Neuronal stem cell (in vitro differentiated cells): Measurements from ENCODE around the gene PCNX1.

Experiments
- DNase-seq: peaks from one replicate; pipeline ENCODE4 v3.0.0-alpha.2; 2013; ENCODE audit warnings: low spot score
- H2AFZ ChIP-seq: one replicate; pipeline ENCODE4 v1.6.1; 2013; ENCODE audit warnings: mild to moderate bottlenecking, low read length, inconsistent platforms
- H2AK5ac ChIP-seq: 2 replicates; pipeline ENCODE4 v1.6.1; 2013; ENCODE audit warnings: low read depth, mild to moderate bottlenecking, inconsistent platforms, low read length, moderate library complexity, mixed read lengths
- H2BK120ac ChIP-seq: 2 replicates; pipeline ENCODE4 v1.6.1; 2013; ENCODE audit warnings: low read depth, mild to moderate bottlenecking, inconsistent platforms, low read length, moderate library complexity, mixed read lengths
- H2BK12ac ChIP-seq: one replicate; pipeline ENCODE4 v1.6.1; 2013; ENCODE audit warnings: low read length, inconsistent platforms
- H2BK15ac ChIP-seq: 2 replicates; pipeline ENCODE4 v1.6.1; 2013; ENCODE audit warnings: mild to moderate bottlenecking, low read length, inconsistent platforms, mixed read lengths
- H2BK5ac ChIP-seq: one replicate; pipeline ENCODE4 v1.6.1; 2013; ENCODE audit warnings: inconsistent platforms, mild to moderate bottlenecking, low read length, moderate library complexity
- H3K14ac ChIP-seq: one replicate; pipeline ENCODE4 v1.6.1; 2013; ENCODE audit warnings: low read length, inconsistent platforms
- H3K18ac ChIP-seq: 2 replicates; pipeline ENCODE4 v1.6.1; 2013; ENCODE audit warnings: low read length, inconsistent platforms
- H3K23ac ChIP-seq: 2 replicates; pipeline ENCODE4 v1.6.1; 2013; ENCODE audit warnings: low read depth, mild to moderate bottlenecking, mixed read lengths, low read length, inconsistent platforms; ENCODE audit not compliant: poor library complexity
- H3K27ac ChIP-seq: replicated peaks from 3 replicates; pipeline ENCODE4 v1.5.1; 2013; ENCODE audit warnings: low read length, inconsistent platforms
- H3K27me3 ChIP-seq, 3 experiments: 2 replicates each; pipeline ENCODE4 v1.6.1; 2013; ENCODE audit warnings: low read length in 3 of 3, mild to moderate bottlenecking in 2 of 3, inconsistent platforms in 1 of 3, low read depth in 1 of 3, mixed read lengths in 1 of 3, moderate library complexity in 1 of 3; ENCODE audit not compliant: control insufficient read depth in 3 of 3, insufficient read depth in 3 of 3
- H3K36me3 ChIP-seq, 2 donors: replicated peaks in 1 of 2; 2 replicates each; pipeline ENCODE4 v1.6.1; 2013; ENCODE audit warnings: low read length in 2 of 2; ENCODE audit not compliant: control insufficient read depth in 2 of 2, insufficient read depth in 2 of 2
- H3K4ac ChIP-seq: 2 replicates; pipeline ENCODE4 v1.6.1; 2013; ENCODE audit warnings: inconsistent platforms, mild to moderate bottlenecking, low read length, moderate library complexity
- H3K4me1 ChIP-seq, 2 donors: 1 replicate in 1 of 2; 2 replicates in 1 of 2; pipeline ENCODE4 v1.6.1; 2013; ENCODE audit warnings: low read length in 2 of 2, low read depth in 1 of 2; ENCODE audit not compliant: control insufficient read depth in 2 of 2, insufficient read depth in 1 of 2
- H3K4me2 ChIP-seq: one replicate; pipeline ENCODE4 v1.6.1; 2013; ENCODE audit warnings: mild to moderate bottlenecking, low read length, inconsistent platforms; ENCODE audit not compliant: insufficient read depth, poor library complexity, severe bottlenecking
- H3K4me3 ChIP-seq, 2 donors: 2 replicates each; pipeline ENCODE4 v1.5.1; 2013; ENCODE audit warnings: low read length in 2 of 2, mild to moderate bottlenecking in 2 of 2, inconsistent platforms in 1 of 2, moderate library complexity in 1 of 2
- H3K79me1 ChIP-seq: one replicate; pipeline ENCODE4 v1.6.1; 2013; ENCODE audit warnings: low read depth, mild to moderate bottlenecking, inconsistent platforms, low read length, moderate library complexity
- H3K9ac ChIP-seq: one replicate; pipeline ENCODE4 v1.6.1; 2013; ENCODE audit warnings: mild to moderate bottlenecking, low read depth, low read length, inconsistent platforms; ENCODE audit not compliant: poor library complexity
- H3K9me3 ChIP-seq, 2 donors: replicated peaks in 1 of 2; 2 replicates each; pipeline versions ENCODE3 to v1.6.1; 2013; ENCODE audit warnings: low read length in 2 of 2, mild to moderate bottlenecking in 2 of 2, inconsistent platforms in 1 of 2, low read depth in 1 of 2, mixed read lengths in 1 of 2, moderate library complexity in 1 of 2; ENCODE audit not compliant: control insufficient read depth in 2 of 2, insufficient read depth in 1 of 2
- H4K8ac ChIP-seq: one replicate; pipeline ENCODE4 v1.6.1; 2013; ENCODE audit warnings: low read depth, mild to moderate bottlenecking, inconsistent platforms, low read length, moderate library complexity
- H4K91ac ChIP-seq: one replicate; pipeline ENCODE4 v1.6.1; 2013; ENCODE audit warnings: low read length, low read depth, mild to moderate bottlenecking, inconsistent platforms; ENCODE audit not compliant: poor library complexity
- whole genome bisulfite sequencing, 2 donors: extraction: QIAGEN DNeasy Blood & Tissue Kit; methylation state at CpG; one replicate each; pipeline ENCODE4 v1.1.7; 2013; ENCODE audit warnings: missing lambda C conversion rate in 2 of 2, mixed read lengths in 1 of 2; ENCODE audit not compliant: insufficient read length in 2 of 2, insufficient replicate concordance in 1 of 2; ENCODE audit errors: extremely low coverage in 2 of 2; 5-methylcytosine and 5-hydroxymethylcytosine counted together

PCNX1 gene

GRCh38 chr14:70897464-70897863, 9.8 kb upstream of the PCNX1 start:
- Histone ChIP-seq H3K18ac (no peak overlapping the region), H3K4ac (no peak overlapping the region), H3K36me3 (no peaks in the 10 kb centered on the region), H3K27me3 (no peaks in the 10 kb centered on the region), H4K91ac (no peak overlapping the region), H3K4me2 (no peak overlapping the region), H2BK15ac (no peak overlapping the region), H2BK12ac (no peak overlapping the region), H3K79me1 (no peaks in the 10 kb centered on the region), H3K27ac (no peak overlapping the region), H3K4me1 (peaks cover 0 to 6% of the 10 kb centered on the region in 2 donors), H2AFZ (no peak overlapping the region), H2AK5ac (no peak overlapping the region), H3K9ac (no peak overlapping the region), H2BK120ac (no peak overlapping the region), H2BK5ac (no peak overlapping the region), H3K14ac (no peak overlapping the region), H3K4me3 (no peak overlapping the region), H3K23ac (no peak overlapping the region), H4K8ac (no peak overlapping the region), H3K9me3 (no peaks in the 10 kb centered on the region)
- DNase-seq, result no peak
- WGBS, 2 donors, result no CpG with 5 or more reads among the region's 2 CpGs

- Histone ChIP-seq H2AFZ (no peak overlapping the region), H3K4me1 (peaks cover 0 to 6% of the 10 kb centered on the region in 2 donors), H3K9me3 (no peaks in the 10 kb centered on the region), H2BK120ac (no peak overlapping the region), H3K27me3 (no peaks in the 10 kb centered on the region), H3K79me1 (no peaks in the 10 kb centered on the region), H3K4me3 (no peak overlapping the region), H2BK12ac (no peak overlapping the region), H2BK15ac (no peak overlapping the region), H3K23ac (no peak overlapping the region), H3K36me3 (no peaks in the 10 kb centered on the region), H2BK5ac (no peak overlapping the region), H3K9ac (no peak overlapping the region), H3K4ac (no peak overlapping the region), H3K14ac (no peak overlapping the region), H4K91ac (no peak overlapping the region), H4K8ac (no peak overlapping the region), H3K27ac (no peak overlapping the region), H3K18ac (no peak overlapping the region), H3K4me2 (no peak overlapping the region), H2AK5ac (no peak overlapping the region)
- no peak for DNase-seq
- no CpG with 5 or more reads among the region's 3 CpGs for WGBS, 2 donors
Observed at GRCh38 chr14:70898111-70898745, 9.0 kb upstream of the PCNX1 start.

- Histone ChIP-seq H3K18ac (no peak overlapping the region), H3K9me3 (no peaks in the 10 kb centered on the region), H3K36me3 (no peaks in the 10 kb centered on the region), H3K27me3 (peaks cover 0 to 5% (median 0%) of the 10 kb centered on the region in 3 experiments), H2BK15ac (no peak overlapping the region), H2BK120ac (no peak overlapping the region), H4K91ac (no peak overlapping the region), H3K27ac (no peak overlapping the region), H2BK5ac (no peak overlapping the region), H3K23ac (no peak overlapping the region), H3K4me2 (no peak overlapping the region), H2AFZ (no peak overlapping the region), H2BK12ac (no peak overlapping the region), H3K79me1 (no peaks in the 10 kb centered on the region), H3K4me1 (peaks cover 0 to 6% of the 10 kb centered on the region in 2 donors), H3K4me3 (no peak overlapping the region), H4K8ac (no peak overlapping the region), H3K4ac (no peak overlapping the region), H3K14ac (no peak overlapping the region), H3K9ac (no peak overlapping the region), H2AK5ac (no peak overlapping the region)
- no peak for DNase-seq
- no CpG with 5 or more reads among the region's 1 CpG for WGBS, 2 donors
Observed at GRCh38 chr14:70901269-70901668, 6.0 kb upstream of the PCNX1 start.

- no peak overlapping the region for H3K23ac ChIP-seq
- H2AFZ ChIP-seq, result no peak overlapping the region
- H3K9ac ChIP-seq, result no peak overlapping the region
- no peak overlapping the region for H3K4me2 ChIP-seq
- no peak overlapping the region for H4K91ac ChIP-seq
- WGBS, 2 donors, result no CpG with 5 or more reads among the region's 1 CpG
- H3K27me3 ChIP-seq, result peaks cover 0 to 5% (median 0%) of the 10 kb centered on the region in 3 experiments
- no peak overlapping the region for H2BK5ac ChIP-seq
- H2BK120ac ChIP-seq, result no peak overlapping the region
- no peak overlapping the region for H3K14ac ChIP-seq
- no peak overlapping the region for H2AK5ac ChIP-seq
- H3K27ac ChIP-seq, result no peak overlapping the region
- H3K4ac ChIP-seq, result no peak overlapping the region
- H2BK15ac ChIP-seq, result no peak overlapping the region
- H3K36me3 ChIP-seq, result no peaks in the 10 kb centered on the region
- no peak overlapping the region for H3K4me3 ChIP-seq
- H3K18ac ChIP-seq, result no peak overlapping the region
- no peaks in the 10 kb centered on the region for H3K79me1 ChIP-seq
- peaks cover 4 to 6% of the 10 kb centered on the region in 2 donors for H3K4me1 ChIP-seq
- no peak overlapping the region for H4K8ac ChIP-seq
- no peak overlapping the region for H2BK12ac ChIP-seq
- DNase-seq, result no peak
- H3K9me3 ChIP-seq, result no peaks in the 10 kb centered on the region
Observed at GRCh38 chr14:70902184-70902583, 5.1 kb upstream of the PCNX1 start.
